RWPE1 (cell line): ENCODE data around the gene TARP.
"Not testable (repeated sequence)": the region's sequence is repeated elsewhere in the genome, so short reads cannot be mapped to it uniquely, and the experiment has no call there.

Experiments used
- CTCF ChIA-PET: fragments of 350-600 bp; sonication (Branson Sonifier 250); formaldehyde crosslinking; extraction: SDS; loops from one replicate; lab custom pipeline; 2021; lab: Yijun Ruan, JAX
- POLR2A ChIA-PET: fragments of 400-600 bp; formaldehyde crosslinking; extraction: SDS; loops from one replicate; lab custom pipeline; 2020; ENCODE audit warnings: antibody characterized with exemption; ENCODE audit not compliant: low non-redundant PET; lab: Yijun Ruan, JAX
- DNase-seq: peaks from one replicate; pipeline ENCODE4 v3.0.0; 2012; ENCODE audit warnings: low spot score
- H3K27ac ChIP-seq: fragments of 450-650 bp; 2 replicates; pipeline ENCODE4 v1.5.1; 2017
- CTCF ChIP-seq: fragments of 450-650 bp; conservative IDR thresholded peaks from 2 replicates; pipeline ENCODE4 v1.5.1; 2017; ENCODE audit warnings: low read depth, mild to moderate bottlenecking

Gene TARP

DNA sequence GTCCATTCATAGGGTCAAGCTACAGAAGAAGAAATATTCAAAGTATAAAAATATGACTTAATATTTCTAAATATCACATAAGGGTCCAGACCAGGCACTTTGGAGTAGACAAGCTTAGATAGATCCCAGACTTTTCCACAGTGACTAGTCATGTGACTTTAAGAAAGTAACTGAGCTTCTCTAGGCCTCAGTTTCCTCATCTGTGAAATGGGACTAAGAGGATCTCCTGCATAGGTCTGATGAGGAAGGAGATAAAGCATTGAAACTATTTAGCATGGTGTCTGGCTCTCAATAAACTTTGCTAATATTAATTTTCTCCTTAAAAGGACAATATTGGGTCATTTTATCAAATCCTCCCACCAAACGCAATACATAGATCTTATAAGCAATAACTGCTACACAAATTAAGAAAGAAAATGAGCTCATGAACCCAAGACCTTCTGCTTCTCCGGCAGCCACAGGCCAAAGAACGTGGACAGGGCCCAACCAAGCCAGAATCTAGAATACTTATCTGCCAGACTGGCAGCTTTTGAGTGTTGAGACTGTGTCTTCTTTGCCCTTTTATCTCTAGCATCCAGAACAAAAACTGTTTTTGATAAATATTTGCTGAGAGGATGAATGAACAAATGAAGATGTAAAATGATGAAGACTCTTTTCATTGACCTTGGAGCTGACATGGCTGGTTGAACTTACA is 1.6 kb upstream of the TARP start:
- POLR2A ChIA-PET: no interaction called here
- CTCF ChIA-PET: no interaction called here
- no peak for TF ChIP-seq CTCF

DNA sequence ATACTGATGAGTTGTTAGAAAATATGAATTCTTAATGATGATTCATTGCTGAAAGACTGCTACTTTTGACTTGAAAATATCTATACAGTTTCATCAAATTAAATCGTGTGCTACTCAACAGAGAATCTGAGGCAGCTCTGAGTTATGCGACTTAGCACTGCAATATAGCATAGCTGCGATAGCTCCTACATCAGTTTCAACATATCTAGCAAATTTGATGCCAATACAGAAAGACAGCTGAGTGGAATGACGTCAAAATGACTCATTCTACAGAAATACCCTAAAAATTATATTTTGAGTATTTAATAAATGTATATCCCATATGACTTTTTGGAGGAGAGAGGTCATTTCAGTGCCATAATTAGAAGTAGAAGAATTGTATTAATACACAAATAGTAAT is 1.1 kb upstream of the TARP start:
- H3K27ac ChIP-seq: no peak overlapping the region
- ChIA-PET POLR2A (no interaction called here), CTCF (no interaction called here)
- no peak for DNase-seq
- TF ChIP-seq CTCF: no peak

More for the DNA sequence above, 1.6 kb upstream of the TARP start:
- no peak for DNase-seq
- no peak overlapping the region for H3K27ac ChIP-seq

- CTCF ChIA-PET, POLR2A ChIA-PET, DNase-seq, H3K27ac ChIP-seq: not testable (repeated sequence)
Measured at GRCh38 chr7:38270405-38270804, 3.0 kb downstream of the TARP start.

DNA sequence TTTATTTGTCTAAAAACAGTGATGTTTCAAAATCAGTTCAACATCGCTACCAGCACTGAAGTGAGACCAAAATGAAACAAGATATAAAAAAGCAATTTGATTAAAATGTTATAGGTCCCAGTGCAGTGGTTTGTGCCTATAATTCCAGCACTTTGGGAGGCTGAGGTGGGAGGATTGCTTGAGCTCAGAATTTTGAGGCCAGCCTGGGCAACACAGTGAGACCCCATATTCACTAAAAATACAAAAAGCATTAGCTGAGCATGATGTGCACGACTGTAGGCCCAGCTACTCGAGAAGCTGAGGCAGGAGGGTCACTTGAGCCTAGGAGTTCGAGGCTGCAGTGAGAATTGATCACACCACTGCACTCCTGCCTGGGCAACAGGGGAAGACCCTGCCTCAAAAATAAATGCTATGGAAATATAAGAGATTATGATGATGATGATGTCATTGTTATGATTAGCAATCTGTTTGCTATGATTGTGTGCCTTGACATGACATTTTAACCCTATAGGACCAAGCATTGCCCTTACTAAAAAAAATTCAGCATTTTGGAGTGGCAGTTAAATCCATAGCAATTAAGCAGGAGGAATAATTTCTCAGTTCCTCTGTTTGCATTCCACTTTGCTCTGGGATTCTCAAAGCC is 3.6 kb downstream of the TARP start:
- DNase-seq, POLR2A ChIA-PET, CTCF ChIA-PET, H3K27ac ChIP-seq: not testable (repeated sequence)

DNA sequence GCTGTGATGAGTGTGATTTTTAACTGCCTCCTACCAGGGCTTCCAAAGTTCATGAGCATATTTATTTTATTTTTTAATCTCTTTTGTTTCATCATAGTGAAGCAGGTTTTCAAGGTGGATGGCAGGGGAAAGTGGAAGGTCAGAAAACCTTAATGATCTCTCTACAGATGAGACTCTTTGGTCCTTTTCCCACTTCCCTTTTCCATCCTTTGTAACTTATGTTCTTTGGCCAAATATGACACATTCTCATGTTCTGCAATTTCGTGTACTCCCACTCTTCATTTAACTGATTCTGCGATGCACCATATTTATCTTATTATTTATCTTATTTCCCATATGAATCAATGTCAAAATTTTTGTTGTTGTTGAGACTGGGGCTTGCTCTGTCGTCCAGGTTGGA is 7.5 kb downstream of the TARP start:
- POLR2A ChIA-PET, H3K27ac ChIP-seq, DNase-seq, CTCF ChIA-PET: not testable (repeated sequence)

GRCh38 chr7:38264602-38265001 is 8.8 kb downstream of the TARP start:
- DNase-seq, H3K27ac ChIP-seq, POLR2A ChIA-PET, CTCF ChIA-PET: not testable (repeated sequence)

GRCh38 chr7:38263274-38263673 is 10.2 kb downstream of the TARP start:
- CTCF ChIA-PET, DNase-seq, H3K27ac ChIP-seq, POLR2A ChIA-PET: not testable (repeated sequence)

- no peak for TF ChIP-seq CTCF
- CTCF ChIA-PET: no interaction called here
- no peak for DNase-seq
- H3K27ac ChIP-seq: no peak overlapping the region
- POLR2A ChIA-PET: no interaction called here
Measured at GRCh38 chr7:38262545-38262944, 10.9 kb downstream of the TARP start.

DNA sequence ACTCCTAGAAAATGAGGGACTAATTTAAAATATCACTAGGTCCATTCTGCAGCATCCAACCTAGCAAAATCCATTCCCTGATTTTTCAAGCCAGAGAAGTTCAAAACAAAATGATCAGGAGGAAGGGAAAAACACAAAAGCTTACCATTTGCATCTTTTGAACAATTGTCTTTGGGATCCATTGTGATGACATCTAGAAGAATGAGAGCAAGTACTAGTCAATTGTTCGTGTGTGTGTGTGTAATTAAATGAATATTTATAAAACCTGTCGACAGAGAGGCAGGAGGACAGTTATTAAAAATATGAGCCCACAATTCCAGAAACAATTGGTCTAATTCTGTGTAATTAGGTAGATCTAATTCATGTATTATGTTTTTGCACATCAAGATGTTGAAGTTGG is 11.4 kb downstream of the TARP start:
- DNase-seq, H3K27ac ChIP-seq, CTCF ChIA-PET, POLR2A ChIA-PET: not testable (repeated sequence)

- CTCF ChIA-PET: interaction anchor here (1.0 kb wide), 1 partner anchor 46 kb away, joined by 3 read pairs; no protein-coding TSS in a partner anchor
- POLR2A ChIA-PET, H3K27ac ChIP-seq, DNase-seq: not testable (repeated sequence)
Measured at GRCh38 chr7:38261601-38262000, 11.8 kb downstream of the TARP start.

GRCh38 chr7:38259157-38259556 is 14.3 kb downstream of the TARP start:
- CTCF ChIA-PET, H3K27ac ChIP-seq, POLR2A ChIA-PET, DNase-seq: not testable (repeated sequence)
